ENCODE measurements around the gene ZNF786.

DNA sequence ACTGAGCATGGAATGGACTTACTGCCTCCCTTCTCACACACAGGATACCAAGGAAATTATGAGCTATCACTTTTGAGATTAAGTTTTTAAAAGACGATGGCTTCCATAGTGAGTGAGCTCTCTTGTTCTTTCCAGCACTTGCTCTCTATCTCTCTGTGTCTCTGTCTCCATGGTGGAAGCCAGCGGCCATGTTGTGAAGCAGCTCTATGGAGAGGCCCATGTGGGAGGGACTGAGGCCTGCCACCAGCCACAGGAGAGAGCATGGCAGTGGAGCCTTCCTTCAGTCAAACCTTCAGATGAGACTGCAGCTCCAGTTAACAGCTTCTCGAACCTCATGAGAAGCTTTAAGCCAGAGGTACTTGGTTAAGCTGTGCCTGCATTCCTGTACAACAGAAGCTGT, 41.7 kb downstream of the ZNF786 start:
- TF ChIP-seq, protein P1, sequence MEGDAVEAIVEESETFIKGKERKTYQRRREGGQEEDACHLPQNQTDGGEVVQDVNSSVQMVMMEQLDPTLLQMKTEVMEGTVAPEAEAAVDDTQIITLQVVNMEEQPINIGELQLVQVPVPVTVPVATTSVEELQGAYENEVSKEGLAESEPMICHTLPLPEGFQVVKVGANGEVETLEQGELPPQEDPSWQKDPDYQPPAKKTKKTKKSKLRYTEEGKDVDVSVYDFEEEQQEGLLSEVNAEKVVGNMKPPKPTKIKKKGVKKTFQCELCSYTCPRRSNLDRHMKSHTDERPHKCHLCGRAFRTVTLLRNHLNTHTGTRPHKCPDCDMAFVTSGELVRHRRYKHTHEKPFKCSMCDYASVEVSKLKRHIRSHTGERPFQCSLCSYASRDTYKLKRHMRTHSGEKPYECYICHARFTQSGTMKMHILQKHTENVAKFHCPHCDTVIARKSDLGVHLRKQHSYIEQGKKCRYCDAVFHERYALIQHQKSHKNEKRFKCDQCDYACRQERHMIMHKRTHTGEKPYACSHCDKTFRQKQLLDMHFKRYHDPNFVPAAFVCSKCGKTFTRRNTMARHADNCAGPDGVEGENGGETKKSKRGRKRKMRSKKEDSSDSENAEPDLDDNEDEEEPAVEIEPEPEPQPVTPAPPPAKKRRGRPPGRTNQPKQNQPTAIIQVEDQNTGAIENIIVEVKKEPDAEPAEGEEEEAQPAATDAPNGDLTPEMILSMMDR (conservative IDR thresholded peaks at IDR 0.05 in 1 of 2, IDR thresholded peaks at IDR 0.05 in 1 of 2; ENCODE audit: low read depth in 1 of 2, low read length in 2 of 2): no peak
- TF ChIP-seq EZH2 (IDR thresholded peaks at IDR 0.05; ENCODE audit: low read length, missing control alignments): no peak
